Measurements from ENCODE around the gene FOXD2.
"Not testable (repeated sequence)": the region's sequence is repeated elsewhere in the genome, so short reads cannot be mapped to it uniquely, and the experiment has no call there.

Gene FOXD2

GRCh38 chr1:47444562-47445465 lies 7.0 kb downstream of the FOXD2 start:
- no peak overlapping the region for H3K27ac ChIP-seq

GRCh38 chr1:47445823-47446550 lies 8.1 kb downstream of the FOXD2 start:
- no peak overlapping the region for H3K27ac ChIP-seq

More at GRCh38 chr1:47444562-47445465, 7.0 kb downstream of the FOXD2 start:
- no peak for TF ChIP-seq ZFX (IDR thresholded peaks at IDR 0.05; ENCODE audit: borderline replicate concordance)
- no peak for TF ChIP-seq CTCF (IDR thresholded peaks at IDR 0.05)

GRCh38 chr1:47448462-47449222 lies 10.8 kb downstream of the FOXD2 start:
- no peak overlapping the region for H3K27ac ChIP-seq
- TF ChIP-seq ZFX (IDR thresholded peaks at IDR 0.05; ENCODE audit: borderline replicate concordance) (no peak), CTCF (IDR thresholded peaks at IDR 0.05) (no peak)

More at GRCh38 chr1:47445823-47446550, 8.1 kb downstream of the FOXD2 start:
- TF ChIP-seq ZFX (IDR thresholded peaks at IDR 0.05; ENCODE audit: borderline replicate concordance) (no peak), CTCF (IDR thresholded peaks at IDR 0.05) (no peak)

GRCh38 chr1:47449822-47450552 lies 12.1 kb downstream of the FOXD2 start:
- TF ChIP-seq ZFX (IDR thresholded peaks at IDR 0.05; ENCODE audit: borderline replicate concordance) (no peak), CTCF (IDR thresholded peaks at IDR 0.05) (peak; percentile 75)

GRCh38 chr1:47450606-47451005 lies 12.8 kb downstream of the FOXD2 start:
- no peak overlapping the region for H3K27ac ChIP-seq
- TF ChIP-seq ZFX (IDR thresholded peaks at IDR 0.05; ENCODE audit: borderline replicate concordance), result no peak
- no peak for TF ChIP-seq CTCF (IDR thresholded peaks at IDR 0.05)

More at GRCh38 chr1:47449822-47450552, 12.1 kb downstream of the FOXD2 start:
- no peak overlapping the region for H3K27ac ChIP-seq

- TF ChIP-seq CTCF (IDR thresholded peaks at IDR 0.05) (no peak), ZFX (IDR thresholded peaks at IDR 0.05; ENCODE audit: borderline replicate concordance) (no peak)
- H3K27ac ChIP-seq, result no peak overlapping the region
These were observed 14.6 kb downstream of the FOXD2 start for GRCh38 chr1:47452426-47452825.

GRCh38 chr1:47453910-47454309 lies 16.1 kb downstream of the FOXD2 start:
- H3K27ac ChIP-seq, result not testable (repeated sequence)
